Measurements from ENCODE around the gene THNSL1. TPM values are rescaled to one million over a fixed set of nuclear protein-coding genes. Genes with fewer than 3 reads are reported as not detected.

The THNSL1 gene
- total and polyA plus RNA-seq, 2 of the 8 experiments (the other 6 are each of a cell fraction or from before 2014, with no cell fraction given), result 1.4 to 3.1 TPM

DNA sequence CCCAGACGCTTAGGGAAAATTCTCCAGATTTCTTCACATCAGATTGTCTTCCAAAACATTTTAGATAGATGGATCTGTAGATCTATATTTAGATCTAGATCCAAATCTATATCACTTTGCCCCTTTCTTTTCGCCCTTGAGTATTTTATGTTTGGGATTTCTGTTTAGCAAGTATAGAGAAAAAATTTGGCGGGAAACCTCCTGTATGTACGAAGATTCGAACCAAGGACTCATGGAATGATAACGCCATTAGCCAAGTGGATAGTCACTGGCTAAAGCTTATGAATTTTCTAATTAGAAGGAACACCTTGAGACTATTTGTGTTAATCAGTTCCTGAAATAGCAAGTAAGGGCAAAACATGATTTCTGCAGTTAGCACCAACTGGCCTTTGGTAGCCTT lies 1.2 kb downstream of the THNSL1 start:
- CTCF ChIA-PET (ENCODE audit: partially characterized antibody), result no interaction called here
- H3K4me2 ChIP-seq (ENCODE audit: insufficient read depth in 1 of 2, low read depth in 2 of 2, low read length in 2 of 2), result peak overlapping the region; percentile 80 to 98; a peak in 3 of 4 replicates

More for the DNA sequence above, 1.2 kb downstream of the THNSL1 start:
- no peak overlapping the region for H3K18ac ChIP-seq (ENCODE audit: extremely low read depth, low read length)
- H3K23ac ChIP-seq (ENCODE audit: insufficient read length), result no peak overlapping the region
- H3K79me1 ChIP-seq (ENCODE audit: low read depth, low read length), result no peaks in the 10 kb centered on the region
- no peak for FAIRE-seq
- H4K91ac ChIP-seq (replicated peaks; ENCODE audit: insufficient read length, low read length), result no peak overlapping the region
- TF ChIP-seq SAP30 (IDR thresholded peaks at IDR 0.05; ENCODE audit: insufficient read depth, insufficient replicate concordance, low read length), result no peak
- no peak for TF ChIP-seq POLR2A (IDR thresholded peaks at IDR 0.05; ENCODE audit: control extremely low read depth in 1 of 2, low read depth in 2 of 2, low read length in 2 of 2)
- TF ChIP-seq MAFK (IDR thresholded peaks at IDR 0.05; ENCODE audit: low read depth, low read length), result no peak
- TF ChIP-seq SP1 (IDR thresholded peaks at IDR 0.05; ENCODE audit: low read depth, low read length), result no peak
- TF ChIP-seq, protein P1, sequence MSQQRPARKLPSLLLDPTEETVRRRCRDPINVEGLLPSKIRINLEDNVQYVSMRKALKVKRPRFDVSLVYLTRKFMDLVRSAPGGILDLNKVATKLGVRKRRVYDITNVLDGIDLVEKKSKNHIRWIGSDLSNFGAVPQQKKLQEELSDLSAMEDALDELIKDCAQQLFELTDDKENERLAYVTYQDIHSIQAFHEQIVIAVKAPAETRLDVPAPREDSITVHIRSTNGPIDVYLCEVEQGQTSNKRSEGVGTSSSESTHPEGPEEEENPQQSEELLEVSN (IDR thresholded peaks at IDR 0.05), result peak; percentile 83
- no peaks in the 10 kb centered on the region for H3K36me3 ChIP-seq (ENCODE audit: control insufficient read depth in 2 of 4, insufficient read depth in 4 of 4, low read length in 3 of 4)
- H3K14ac ChIP-seq (ENCODE audit: insufficient read length), result no peak overlapping the region
- H2BK20ac ChIP-seq (ENCODE audit: low read length), result no peak overlapping the region
- no peak overlapping the region for H2BK12ac ChIP-seq (ENCODE audit: low read depth, low read length)
- H2AFZ ChIP-seq (ENCODE audit: low read length), result no peak overlapping the region
- no peak overlapping the region for H3K27ac ChIP-seq (ENCODE audit: low read depth, low read length)
- no peak overlapping the region for H3K9ac ChIP-seq (replicated peaks in 1 of 4; ENCODE audit: extremely low read depth in 1 of 4, low read depth in 3 of 4, low read length in 3 of 4)
- H4K8ac ChIP-seq (ENCODE audit: extremely low read depth, insufficient read depth, low read length), result no peak overlapping the region
- peaks cover 0 to 3% (median 0%) of the 10 kb centered on the region in 4 experiments; a peak in 1 of 7 replicates for H3K4me1 ChIP-seq (replicated peaks in 1 of 4; ENCODE audit: control insufficient read depth in 3 of 4, insufficient read depth in 4 of 4, low read length in 3 of 4)
- H2BK5ac ChIP-seq (ENCODE audit: low read depth, low read length), result no peak overlapping the region
- H4K5ac ChIP-seq (ENCODE audit: insufficient read length, low read depth, low read length), result no peak overlapping the region
- H3K9me3 ChIP-seq (ENCODE audit: insufficient read depth in 2 of 2, low read depth in 1 of 2, low read length in 1 of 2), result no peaks in the 10 kb centered on the region
- no peak overlapping the region for H2BK15ac ChIP-seq (ENCODE audit: low read length)
- H2BK120ac ChIP-seq (replicated peaks; ENCODE audit: low read depth, low read length), result no peak overlapping the region
- no peak overlapping the region for H2AK5ac ChIP-seq (ENCODE audit: low read depth, low read length)
- peak overlapping the region in 2 of 4 experiments; percentile 66 to 71; a peak in 5 of 8 replicates for H3K4me3 ChIP-seq (ENCODE audit: extremely low read depth in 1 of 4, insufficient read depth in 2 of 4, low read depth in 3 of 4, low read length in 4 of 4)
- 86% methylated on average over 6 of the region's 6 CpGs; no CpG with 5 or more reads in 1 of the 2 experiments for WGBS, 2 experiments (ENCODE audit: extremely low coverage in 1 of 2, insufficient coverage in 1 of 2, insufficient read length in 1 of 2, insufficient replicate concordance in 2 of 2, low coverage in 1 of 2, low lambda C conversion rate in 2 of 2, missing lambda C conversion rate in 1 of 2)
- H3K79me2 ChIP-seq (ENCODE audit: control insufficient read depth in 1 of 2, insufficient read depth in 2 of 2, low read length in 2 of 2), result no peaks in the 10 kb centered on the region
- H3K23me2 ChIP-seq (ENCODE audit: low read depth, low read length), result peaks cover 7% of the 10 kb centered on the region
- H4K20me1 ChIP-seq (replicated peaks in 1 of 2; ENCODE audit: control insufficient read depth in 1 of 2, insufficient read depth in 2 of 2, low read length in 2 of 2), result no peaks in the 10 kb centered on the region
- no peak overlapping the region for H3K4ac ChIP-seq (replicated peaks; ENCODE audit: insufficient read length, low read depth, low read length)
- POLR2A ChIA-PET (ENCODE audit: partially characterized antibody), result interaction anchor here (0.8 to 1.6 kb wide), 2 partner anchors 22 to 31 kb away, joined by 4 to 6 read pairs; no protein-coding TSS in a partner anchor
- H3K27me3 ChIP-seq (replicated peaks in 1 of 4; ENCODE audit: control insufficient read depth in 3 of 4, extremely low read depth in 1 of 4, insufficient read depth in 3 of 4, low read length in 3 of 4), result no peaks in the 10 kb centered on the region
- DNase-seq (ENCODE audit: low read depth in 1 of 2, low spot score in 2 of 2), result no peak
- H3K56ac ChIP-seq (replicated peaks; ENCODE audit: insufficient read length, low read depth, low read length), result no peak overlapping the region
